ENCODE data around the gene AACS. TPM values are rescaled to one million over a fixed set of nuclear protein-coding genes. Genes with fewer than 3 reads are reported as not detected.

The AACS gene
- total RNA-seq, 3 donors from 2014 or later (not counting 1 experiment from before 2014, with no cell fraction given): 14.6 to 20.4 (median 18.1) TPM

DNA sequence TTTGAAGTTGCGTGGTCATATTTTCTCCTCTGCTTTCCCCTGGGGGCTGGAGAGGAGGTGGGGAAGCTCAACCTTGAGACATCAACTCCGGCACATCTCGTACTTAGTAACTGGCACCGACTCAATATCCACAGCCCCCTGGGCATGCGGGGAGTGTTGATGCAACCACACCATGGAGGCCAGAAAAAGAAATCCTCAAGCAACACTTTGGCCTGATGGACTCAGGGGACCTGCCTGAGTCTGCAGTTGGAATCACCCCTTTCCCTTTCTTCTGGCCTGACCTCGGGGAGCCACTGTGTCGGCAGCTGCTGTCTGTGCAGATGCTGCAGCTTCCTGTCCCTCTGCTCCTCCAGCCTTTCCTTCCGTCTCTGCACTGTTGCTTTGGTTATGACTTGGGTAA is 11.4 kb upstream of the AACS start:
- Histone ChIP-seq H3K9me3 (ENCODE audit: control insufficient read depth, insufficient read depth, low read length) (no peaks in the 10 kb centered on the region), H3K4me1 (ENCODE audit: control insufficient read depth, insufficient read depth, low read length) (peaks cover 10% of the 10 kb centered on the region), H3K4me3 (ENCODE audit: low read length) (no peak overlapping the region), H3K27ac (ENCODE audit: low read length) (no peak overlapping the region), H3K27me3 (ENCODE audit: control insufficient read depth, insufficient read depth, low read length) (no peaks in the 10 kb centered on the region), H3K36me3 (ENCODE audit: control insufficient read depth, insufficient read depth, low read length) (no peaks in the 10 kb centered on the region)
- ATAC-seq (no peak), DNase-seq (no peak)
- Mint-ChIP-seq H3K27ac (no peak overlapping the region), H3K36me3 (no peaks in the 10 kb centered on the region), H3K9me3 (no peaks in the 10 kb centered on the region), H3K4me1 (peaks cover 0 to 10% of the 10 kb centered on the region in 2 donors), H3K27me3 (ENCODE audit: low read depth in 2 of 2) (no peaks in the 10 kb centered on the region), H3K4me3 (no peak overlapping the region)
- TF ChIP-seq, protein P1, sequence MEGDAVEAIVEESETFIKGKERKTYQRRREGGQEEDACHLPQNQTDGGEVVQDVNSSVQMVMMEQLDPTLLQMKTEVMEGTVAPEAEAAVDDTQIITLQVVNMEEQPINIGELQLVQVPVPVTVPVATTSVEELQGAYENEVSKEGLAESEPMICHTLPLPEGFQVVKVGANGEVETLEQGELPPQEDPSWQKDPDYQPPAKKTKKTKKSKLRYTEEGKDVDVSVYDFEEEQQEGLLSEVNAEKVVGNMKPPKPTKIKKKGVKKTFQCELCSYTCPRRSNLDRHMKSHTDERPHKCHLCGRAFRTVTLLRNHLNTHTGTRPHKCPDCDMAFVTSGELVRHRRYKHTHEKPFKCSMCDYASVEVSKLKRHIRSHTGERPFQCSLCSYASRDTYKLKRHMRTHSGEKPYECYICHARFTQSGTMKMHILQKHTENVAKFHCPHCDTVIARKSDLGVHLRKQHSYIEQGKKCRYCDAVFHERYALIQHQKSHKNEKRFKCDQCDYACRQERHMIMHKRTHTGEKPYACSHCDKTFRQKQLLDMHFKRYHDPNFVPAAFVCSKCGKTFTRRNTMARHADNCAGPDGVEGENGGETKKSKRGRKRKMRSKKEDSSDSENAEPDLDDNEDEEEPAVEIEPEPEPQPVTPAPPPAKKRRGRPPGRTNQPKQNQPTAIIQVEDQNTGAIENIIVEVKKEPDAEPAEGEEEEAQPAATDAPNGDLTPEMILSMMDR (IDR thresholded peaks at IDR 0.05): no peak
- intact Hi-C loops (cut with micrococcal nuclease): no loop called here
- WGBS (ENCODE audit: insufficient coverage): 87% methylated on average over 8 of the region's 8 CpGs

GRCh38 chr12:125055591-125055990 is 9.6 kb upstream of the AACS start:
- H3K27me3 Mint-ChIP-seq (ENCODE audit: low read depth in 2 of 2): no peaks in the 10 kb centered on the region
- no peaks in the 10 kb centered on the region for H3K36me3 ChIP-seq (ENCODE audit: control insufficient read depth, insufficient read depth, low read length)
- H3K4me3 Mint-ChIP-seq: no peak overlapping the region
- ATAC-seq (no peak), DNase-seq (no peak)
- intact Hi-C loops (cut with micrococcal nuclease): no loop called here
- no peaks in the 10 kb centered on the region for H3K4me1 ChIP-seq (ENCODE audit: control insufficient read depth, insufficient read depth, low read length)
- no peak overlapping the region for H3K27ac Mint-ChIP-seq
- no peak overlapping the region for H3K27ac ChIP-seq (ENCODE audit: low read length)
- no peaks in the 10 kb centered on the region for H3K9me3 ChIP-seq (ENCODE audit: control insufficient read depth, insufficient read depth, low read length)
- no peaks in the 10 kb centered on the region for H3K27me3 ChIP-seq (ENCODE audit: control insufficient read depth, insufficient read depth, low read length)
- TF ChIP-seq, protein P1 (IDR thresholded peaks at IDR 0.05): no peak
- H3K36me3 Mint-ChIP-seq: no peaks in the 10 kb centered on the region
- H3K4me1 Mint-ChIP-seq: no peaks in the 10 kb centered on the region
- WGBS (ENCODE audit: insufficient coverage): 90% methylated on average over 9 of the region's 9 CpGs
- H3K9me3 Mint-ChIP-seq: no peaks in the 10 kb centered on the region
- H3K4me3 ChIP-seq (ENCODE audit: low read length): no peak overlapping the region

GRCh38 chr12:125056306-125056705 is 8.9 kb upstream of the AACS start:
- Mint-ChIP-seq H3K4me1 (no peaks in the 10 kb centered on the region), H3K4me3 (no peak overlapping the region), H3K9me3 (no peaks in the 10 kb centered on the region), H3K27me3 (ENCODE audit: low read depth in 2 of 2) (no peaks in the 10 kb centered on the region), H3K27ac (no peak overlapping the region), H3K36me3 (no peaks in the 10 kb centered on the region)
- Histone ChIP-seq H3K36me3 (ENCODE audit: control insufficient read depth, insufficient read depth, low read length) (no peaks in the 10 kb centered on the region), H3K27me3 (ENCODE audit: control insufficient read depth, insufficient read depth, low read length) (no peaks in the 10 kb centered on the region), H3K4me1 (ENCODE audit: control insufficient read depth, insufficient read depth, low read length) (no peaks in the 10 kb centered on the region), H3K9me3 (ENCODE audit: control insufficient read depth, insufficient read depth, low read length) (no peaks in the 10 kb centered on the region), H3K4me3 (ENCODE audit: low read length) (no peak overlapping the region), H3K27ac (ENCODE audit: low read length) (no peak overlapping the region)
- 90% methylated on average over 13 of the region's 14 CpGs for whole genome bisulfite sequencing (ENCODE audit: insufficient coverage)
- DNase-seq (no peak), ATAC-seq (no peak)
- TF ChIP-seq, protein P1 (IDR thresholded peaks at IDR 0.05): no peak
- intact Hi-C loops (cut with micrococcal nuclease): no loop called here

DNA sequence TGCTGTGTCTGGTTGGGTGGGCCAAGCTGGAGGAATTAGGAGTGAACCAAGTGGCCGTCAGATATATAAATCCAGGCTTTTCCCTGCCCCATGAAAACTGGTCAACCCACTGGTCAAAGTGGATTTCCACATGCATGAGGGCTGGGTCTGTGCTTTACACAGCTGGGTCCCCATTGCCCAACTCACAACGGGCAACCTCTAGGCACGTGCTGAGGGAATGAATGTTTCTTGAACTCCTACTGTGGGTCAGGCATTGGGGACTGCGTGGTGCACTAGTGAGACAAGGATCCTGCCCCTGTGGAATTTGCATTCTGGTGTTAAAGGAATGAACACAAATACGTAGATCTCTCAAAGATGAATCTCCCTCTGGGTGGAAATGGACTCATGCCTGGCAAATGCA is 7.5 kb upstream of the AACS start:
- intact Hi-C loops (cut with micrococcal nuclease): no loop called here
- Mint-ChIP-seq H3K4me1 (no peaks in the 10 kb centered on the region), H3K4me3 (no peak overlapping the region), H3K9me3 (no peaks in the 10 kb centered on the region), H3K36me3 (no peaks in the 10 kb centered on the region), H3K27ac (no peak overlapping the region), H3K27me3 (ENCODE audit: low read depth in 2 of 2) (peaks cover 0 to 4% of the 10 kb centered on the region in 2 donors)
- TF ChIP-seq, protein P1 (IDR thresholded peaks at IDR 0.05): no peak
- ATAC-seq (no peak), DNase-seq (no peak)
- 92% methylated on average over 5 of the region's 5 CpGs for WGBS (ENCODE audit: insufficient coverage)
- no peak overlapping the region for H3K27ac ChIP-seq (ENCODE audit: low read length)
- no peak overlapping the region for H3K4me3 ChIP-seq (ENCODE audit: low read length)
- H3K36me3 ChIP-seq (ENCODE audit: control insufficient read depth, insufficient read depth, low read length): no peaks in the 10 kb centered on the region
- H3K4me1 ChIP-seq (ENCODE audit: control insufficient read depth, insufficient read depth, low read length): no peaks in the 10 kb centered on the region
- no peaks in the 10 kb centered on the region for H3K9me3 ChIP-seq (ENCODE audit: control insufficient read depth, insufficient read depth, low read length)
- H3K27me3 ChIP-seq (ENCODE audit: control insufficient read depth, insufficient read depth, low read length): no peaks in the 10 kb centered on the region

Measured in natural killer cell (primary cell).